Breast epithelium (tissue), 4 donors: ENCODE results near the gene TAS1R3. TPM values are rescaled to one million over a fixed set of nuclear protein-coding genes. Genes with fewer than 3 reads are reported as not detected.

Experiments
- DNase-seq, 2 donors: peaks; one replicate each; pipeline ENCODE4 v3.0.0-alpha.2; 2019; ENCODE audit warnings: low spot score in 2 of 2
- H3K27ac ChIP-seq, 2 donors: fragments of 200-600 bp; sonication (generic) in 1 of 2; one replicate each; pipeline ENCODE4 v1.5.1; 2016 to 2019; ENCODE audit warnings: mild to moderate bottlenecking in 1 of 2
- H3K27me3 ChIP-seq, 2 donors: fragments of 200-600 bp; sonication (generic) in 1 of 2; one replicate each; pipeline versions ENCODE4 v1.5.1 to v1.6.0; 2017 to 2019; ENCODE audit warnings: control low read depth in 1 of 2, mild to moderate bottlenecking in 1 of 2
- H3K36me3 ChIP-seq: fragments of 200-600 bp; one replicate; pipeline ENCODE4 v1.5.1; 2019
- H3K4me1 ChIP-seq, 2 donors: fragments of 200-600 bp; sonication (generic); one replicate each; pipeline ENCODE4 v1.5.1; 2016 to 2019; ENCODE audit warnings: control low read depth in 1 of 2
- H3K4me3 ChIP-seq, 3 donors: fragments of 200-600 bp; sonication (generic); 1 replicate in 2 of 3; 2 replicates in 1 of 3; pipeline ENCODE4 v1.5.1; 2016 to 2019; ENCODE audit warnings: mild to moderate bottlenecking in 3 of 3, moderate library complexity in 2 of 3
- H3K9me3 ChIP-seq, 2 donors: fragments of 200-600 bp; sonication (generic) in 1 of 2; one replicate each; pipeline ENCODE4 v1.5.1; 2016 to 2019; ENCODE audit warnings: control low read depth in 1 of 2
- POLR2A ChIP-seq: fragments of 450-650 bp; IDR thresholded peaks from one replicate; pipeline ENCODE4 v1.6.1; 2016; ENCODE audit warnings: antibody characterized with exemption, mild to moderate bottlenecking, moderate library complexity
- POLR2AphosphoS5 ChIP-seq, 3 donors: sonication (generic); formaldehyde crosslinking; IDR thresholded peaks; one replicate each; pipeline ENCODE4 v1.6.1; 2017; ENCODE audit warnings: antibody characterized with exemption in 3 of 3
- intact Hi-C: fragments of 100-400 bp; cut with DNase I; formaldehyde crosslinking; loops from one replicate; pipeline ENCODE4 v1.15.1; 2023; ENCODE audit warnings: low total_unique reads
- total RNA-seq, 3 donors: library from RNA; depleted of rRNA; stranded (reverse); fragments of >200 nt; gene quantifications; one replicate each; pipeline ENCODE4 v1.1.0, GENCODE V29; 2016
- TF ChIP-seq, protein P1 (sequence below), 3 donors: fragments of 450-650 bp; IDR thresholded peaks; one replicate each; pipeline ENCODE4 v1.5.1; 2016 to 2017; ENCODE audit warnings: antibody characterized with exemption in 3 of 3, mild to moderate bottlenecking in 3 of 3, moderate library complexity in 3 of 3

Gene TAS1R3
- total RNA-seq, 3 donors from 2014 or later = 0.16 to 0.33 TPM; not detected in 1

DNA sequence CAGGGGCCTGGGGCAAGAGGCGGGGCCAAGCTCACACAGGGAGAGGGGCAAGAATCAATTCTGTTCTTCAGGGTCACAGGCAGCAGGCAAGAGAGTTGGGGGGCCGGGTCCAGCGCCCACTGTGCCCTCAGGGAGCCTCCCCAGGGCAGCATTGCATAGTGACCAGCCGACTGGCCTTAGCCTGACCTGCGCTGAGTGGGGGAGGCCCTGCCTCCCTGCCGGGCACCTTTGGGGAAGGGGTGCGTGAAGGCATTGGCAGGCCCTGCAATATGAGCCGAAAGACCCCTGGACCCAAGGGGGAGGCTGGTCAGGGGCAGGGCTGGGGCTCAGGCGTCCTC is 38.7 kb upstream of the TAS1R3 start:
- Histone ChIP-seq H3K4me3 (no peak overlapping the region), H3K27ac (no peak overlapping the region), H3K9me3 (no peaks in the 10 kb centered on the region), H3K36me3 (no peaks in the 10 kb centered on the region), H3K4me1 (peaks cover 0 to 10% of the 10 kb centered on the region in 2 donors), H3K27me3 (peaks cover 0 to 5% of the 10 kb centered on the region in 2 donors)
- intact Hi-C loops = loop anchor here (5.0 kb wide), 1 partner anchor 170 kb away; no protein-coding TSS in a partner anchor
- TF ChIP-seq, protein P1, sequence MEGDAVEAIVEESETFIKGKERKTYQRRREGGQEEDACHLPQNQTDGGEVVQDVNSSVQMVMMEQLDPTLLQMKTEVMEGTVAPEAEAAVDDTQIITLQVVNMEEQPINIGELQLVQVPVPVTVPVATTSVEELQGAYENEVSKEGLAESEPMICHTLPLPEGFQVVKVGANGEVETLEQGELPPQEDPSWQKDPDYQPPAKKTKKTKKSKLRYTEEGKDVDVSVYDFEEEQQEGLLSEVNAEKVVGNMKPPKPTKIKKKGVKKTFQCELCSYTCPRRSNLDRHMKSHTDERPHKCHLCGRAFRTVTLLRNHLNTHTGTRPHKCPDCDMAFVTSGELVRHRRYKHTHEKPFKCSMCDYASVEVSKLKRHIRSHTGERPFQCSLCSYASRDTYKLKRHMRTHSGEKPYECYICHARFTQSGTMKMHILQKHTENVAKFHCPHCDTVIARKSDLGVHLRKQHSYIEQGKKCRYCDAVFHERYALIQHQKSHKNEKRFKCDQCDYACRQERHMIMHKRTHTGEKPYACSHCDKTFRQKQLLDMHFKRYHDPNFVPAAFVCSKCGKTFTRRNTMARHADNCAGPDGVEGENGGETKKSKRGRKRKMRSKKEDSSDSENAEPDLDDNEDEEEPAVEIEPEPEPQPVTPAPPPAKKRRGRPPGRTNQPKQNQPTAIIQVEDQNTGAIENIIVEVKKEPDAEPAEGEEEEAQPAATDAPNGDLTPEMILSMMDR (IDR thresholded peaks at IDR 0.05) = no peak
- TF ChIP-seq POLR2A (no peak), POLR2AphosphoS5 (IDR thresholded peaks at IDR 0.05) (no peak)
- no peak for DNase-seq

DNA sequence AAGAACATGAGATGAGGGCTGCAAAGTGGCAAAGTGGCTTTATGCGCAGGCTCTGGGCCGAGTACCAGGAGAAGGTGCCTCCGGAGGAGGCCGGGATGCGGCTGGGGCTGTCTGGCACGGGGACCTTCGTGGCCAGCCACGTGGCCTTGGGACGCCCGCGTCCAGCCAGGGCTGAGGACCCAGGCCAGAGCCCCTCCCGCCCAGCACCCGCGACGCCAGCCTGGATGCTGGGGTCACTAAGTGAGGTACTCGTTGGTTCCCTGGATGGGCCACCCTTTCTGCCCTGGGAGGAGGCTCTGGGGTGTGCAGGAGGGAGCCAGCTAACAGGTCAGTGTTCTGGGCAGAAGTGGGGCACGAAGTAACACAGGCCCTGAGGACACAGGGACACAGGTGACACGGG is 38.2 kb upstream of the TAS1R3 start:
- no peaks in the 10 kb centered on the region for H3K9me3 ChIP-seq
- TF ChIP-seq POLR2AphosphoS5 (IDR thresholded peaks at IDR 0.05) (no peak), POLR2A (no peak)
- TF ChIP-seq, protein P1 (IDR thresholded peaks at IDR 0.05) = no peak
- H3K27me3 ChIP-seq = peaks cover 0 to under 1% of the 10 kb centered on the region in 2 donors
- H3K27ac ChIP-seq = no peak overlapping the region
- peaks cover 0 to 10% of the 10 kb centered on the region in 2 donors for H3K4me1 ChIP-seq
- DNase-seq = no peak
- intact Hi-C loops = loop anchor here (5.0 kb wide), 1 partner anchor 171 kb away; no protein-coding TSS in a partner anchor
- H3K36me3 ChIP-seq = no peaks in the 10 kb centered on the region
- H3K4me3 ChIP-seq = no peak overlapping the region

DNA sequence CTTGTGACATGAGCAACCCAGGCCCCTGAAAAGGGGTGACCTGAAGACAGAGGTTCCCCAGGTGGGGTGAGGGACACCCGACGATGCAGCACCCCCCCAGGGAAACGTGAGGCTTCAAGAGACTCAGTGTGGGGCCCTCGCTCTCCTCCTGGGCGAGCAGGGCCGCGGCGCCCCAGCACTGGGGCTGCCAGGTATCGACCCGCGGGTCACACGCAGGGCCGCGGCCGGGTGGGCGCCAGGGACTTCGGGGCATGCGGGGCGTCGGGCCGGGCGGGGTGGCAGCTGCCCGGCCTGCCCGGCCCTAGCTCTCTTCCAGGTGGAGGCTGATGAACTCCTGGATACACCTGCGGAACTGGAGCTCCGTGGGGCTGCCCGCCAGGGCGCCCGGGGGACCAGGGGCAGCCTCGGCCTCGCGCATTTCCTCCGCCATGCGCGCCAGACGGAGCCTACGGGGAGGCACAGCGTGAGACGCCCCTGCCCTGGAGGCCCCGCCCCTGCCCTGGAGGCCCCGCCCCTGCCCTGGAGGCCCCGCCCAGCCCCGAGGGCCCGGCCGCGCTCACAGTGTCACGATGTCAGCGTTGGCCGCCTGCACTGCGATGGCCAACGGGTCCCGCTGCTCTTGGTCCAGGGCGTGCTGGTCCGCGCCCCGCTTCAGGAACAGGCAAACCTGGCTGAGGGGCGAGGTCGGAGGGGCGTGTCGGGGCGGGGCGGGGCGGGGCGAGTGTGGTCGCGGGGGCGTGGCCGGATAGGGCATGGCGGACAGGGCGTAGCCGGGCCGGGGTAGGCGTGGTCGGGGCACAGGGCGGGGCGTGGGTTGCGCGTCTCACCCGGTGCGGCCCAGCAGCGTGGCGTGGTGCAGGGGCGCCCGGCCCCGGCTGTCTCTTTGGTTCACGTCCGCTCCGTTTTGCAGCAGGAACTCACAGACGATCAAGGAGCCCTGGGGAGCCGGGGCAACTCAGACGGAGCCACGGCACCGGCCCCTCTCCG is 37.5 kb upstream of the TAS1R3 start:
- intact Hi-C loops = loop anchor here (5.0 kb wide), 1 partner anchor 171 kb away; no protein-coding TSS in a partner anchor
- Histone ChIP-seq H3K4me3 (no peak overlapping the region), H3K27ac (no peak overlapping the region), H3K9me3 (no peaks in the 10 kb centered on the region), H3K36me3 (no peaks in the 10 kb centered on the region), H3K27me3 (no peaks in the 10 kb centered on the region), H3K4me1 (peaks cover 0 to 10% of the 10 kb centered on the region in 2 donors)
- no peak for TF ChIP-seq POLR2AphosphoS5 (IDR thresholded peaks at IDR 0.05)
- TF ChIP-seq, protein P1 (IDR thresholded peaks at IDR 0.05) = no peak
- TF ChIP-seq POLR2A = no peak
- DNase-seq = no peak

DNA sequence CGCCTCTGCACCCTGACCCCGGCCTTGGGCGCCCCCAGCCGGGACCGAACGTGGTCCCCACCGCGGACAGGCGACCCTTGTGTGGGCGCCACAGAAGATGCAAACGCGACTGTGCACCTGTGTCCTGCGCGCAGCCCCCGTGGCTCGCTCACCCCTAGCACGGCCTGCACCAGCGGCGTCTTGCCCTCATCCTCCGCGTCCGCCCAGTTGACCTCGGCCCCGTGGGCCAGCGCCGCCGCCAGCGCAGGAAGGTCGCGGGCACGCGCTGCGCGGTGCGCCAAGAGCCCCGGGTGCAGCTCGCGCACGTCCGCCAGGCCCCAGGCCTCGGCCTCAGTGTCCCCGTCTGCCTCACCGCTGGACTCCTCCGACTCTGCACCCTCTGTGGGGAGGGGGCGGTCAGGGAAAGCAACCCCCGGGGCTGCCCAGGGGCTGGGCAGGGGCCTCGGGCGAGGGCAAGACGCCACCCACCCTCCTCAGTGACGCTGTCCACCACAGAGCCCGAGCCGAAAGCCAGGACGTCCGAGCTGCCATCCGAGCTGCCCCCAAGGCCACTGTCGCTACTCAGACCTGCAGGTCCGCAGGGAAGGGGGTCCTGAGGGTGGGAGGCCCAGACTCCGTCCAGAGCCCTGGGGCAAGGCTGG is 36.7 kb upstream of the TAS1R3 start:
- H3K27me3 ChIP-seq = no peaks in the 10 kb centered on the region
- intact Hi-C loops = loop anchor here (5.0 kb wide), 1 partner anchor 172 kb away; no protein-coding TSS in a partner anchor
- no peaks in the 10 kb centered on the region for H3K36me3 ChIP-seq
- H3K4me1 ChIP-seq = peaks cover 0 to 10% of the 10 kb centered on the region in 2 donors
- no peaks in the 10 kb centered on the region for H3K9me3 ChIP-seq
- H3K4me3 ChIP-seq = no peak overlapping the region
- DNase-seq = no peak
- no peak overlapping the region for H3K27ac ChIP-seq
- no peak for TF ChIP-seq POLR2A
- TF ChIP-seq POLR2AphosphoS5 (IDR thresholded peaks at IDR 0.05) = no peak
- TF ChIP-seq, protein P1 (IDR thresholded peaks at IDR 0.05) = no peak
